ENCODE results near the gene CYP8B1. TPM values are rescaled to one million over a fixed set of nuclear protein-coding genes. Genes with fewer than 3 reads are reported as not detected.

CYP8B1 gene
- total and polyA plus RNA-seq, 2 of the 13 experiments (the other 11 are each of a cell fraction or from before 2014, with no cell fraction given), result 0.58 to 2.0 TPM

DNA sequence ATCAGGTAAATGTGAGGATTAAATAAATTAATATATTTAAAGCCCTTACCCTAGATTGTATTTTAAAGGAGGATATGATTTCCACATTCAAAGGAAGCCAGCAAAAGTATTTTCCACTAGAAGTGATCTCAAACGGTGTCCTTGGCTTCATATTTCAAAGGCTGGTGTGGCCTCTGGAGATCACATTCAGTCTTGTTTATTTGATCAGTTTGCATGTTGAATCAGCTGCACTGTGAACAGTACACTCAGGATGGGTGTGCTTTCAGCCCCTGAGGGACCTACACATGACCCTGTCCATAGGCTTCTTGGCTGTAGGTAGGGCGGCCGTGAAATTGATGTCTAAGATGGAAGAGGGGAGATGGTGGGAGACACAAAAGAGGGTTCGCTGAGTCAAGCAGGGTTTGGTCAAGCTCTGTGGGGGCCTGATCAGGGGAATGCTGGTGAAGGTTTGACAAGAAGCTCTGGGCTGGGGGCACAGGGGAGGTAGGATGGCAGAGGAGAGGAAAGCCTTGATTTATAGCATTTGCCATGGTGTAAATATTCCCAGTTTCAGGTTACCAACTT, 21.9 kb downstream of the CYP8B1 start (continued):
- TF ChIP-seq, protein P1, sequence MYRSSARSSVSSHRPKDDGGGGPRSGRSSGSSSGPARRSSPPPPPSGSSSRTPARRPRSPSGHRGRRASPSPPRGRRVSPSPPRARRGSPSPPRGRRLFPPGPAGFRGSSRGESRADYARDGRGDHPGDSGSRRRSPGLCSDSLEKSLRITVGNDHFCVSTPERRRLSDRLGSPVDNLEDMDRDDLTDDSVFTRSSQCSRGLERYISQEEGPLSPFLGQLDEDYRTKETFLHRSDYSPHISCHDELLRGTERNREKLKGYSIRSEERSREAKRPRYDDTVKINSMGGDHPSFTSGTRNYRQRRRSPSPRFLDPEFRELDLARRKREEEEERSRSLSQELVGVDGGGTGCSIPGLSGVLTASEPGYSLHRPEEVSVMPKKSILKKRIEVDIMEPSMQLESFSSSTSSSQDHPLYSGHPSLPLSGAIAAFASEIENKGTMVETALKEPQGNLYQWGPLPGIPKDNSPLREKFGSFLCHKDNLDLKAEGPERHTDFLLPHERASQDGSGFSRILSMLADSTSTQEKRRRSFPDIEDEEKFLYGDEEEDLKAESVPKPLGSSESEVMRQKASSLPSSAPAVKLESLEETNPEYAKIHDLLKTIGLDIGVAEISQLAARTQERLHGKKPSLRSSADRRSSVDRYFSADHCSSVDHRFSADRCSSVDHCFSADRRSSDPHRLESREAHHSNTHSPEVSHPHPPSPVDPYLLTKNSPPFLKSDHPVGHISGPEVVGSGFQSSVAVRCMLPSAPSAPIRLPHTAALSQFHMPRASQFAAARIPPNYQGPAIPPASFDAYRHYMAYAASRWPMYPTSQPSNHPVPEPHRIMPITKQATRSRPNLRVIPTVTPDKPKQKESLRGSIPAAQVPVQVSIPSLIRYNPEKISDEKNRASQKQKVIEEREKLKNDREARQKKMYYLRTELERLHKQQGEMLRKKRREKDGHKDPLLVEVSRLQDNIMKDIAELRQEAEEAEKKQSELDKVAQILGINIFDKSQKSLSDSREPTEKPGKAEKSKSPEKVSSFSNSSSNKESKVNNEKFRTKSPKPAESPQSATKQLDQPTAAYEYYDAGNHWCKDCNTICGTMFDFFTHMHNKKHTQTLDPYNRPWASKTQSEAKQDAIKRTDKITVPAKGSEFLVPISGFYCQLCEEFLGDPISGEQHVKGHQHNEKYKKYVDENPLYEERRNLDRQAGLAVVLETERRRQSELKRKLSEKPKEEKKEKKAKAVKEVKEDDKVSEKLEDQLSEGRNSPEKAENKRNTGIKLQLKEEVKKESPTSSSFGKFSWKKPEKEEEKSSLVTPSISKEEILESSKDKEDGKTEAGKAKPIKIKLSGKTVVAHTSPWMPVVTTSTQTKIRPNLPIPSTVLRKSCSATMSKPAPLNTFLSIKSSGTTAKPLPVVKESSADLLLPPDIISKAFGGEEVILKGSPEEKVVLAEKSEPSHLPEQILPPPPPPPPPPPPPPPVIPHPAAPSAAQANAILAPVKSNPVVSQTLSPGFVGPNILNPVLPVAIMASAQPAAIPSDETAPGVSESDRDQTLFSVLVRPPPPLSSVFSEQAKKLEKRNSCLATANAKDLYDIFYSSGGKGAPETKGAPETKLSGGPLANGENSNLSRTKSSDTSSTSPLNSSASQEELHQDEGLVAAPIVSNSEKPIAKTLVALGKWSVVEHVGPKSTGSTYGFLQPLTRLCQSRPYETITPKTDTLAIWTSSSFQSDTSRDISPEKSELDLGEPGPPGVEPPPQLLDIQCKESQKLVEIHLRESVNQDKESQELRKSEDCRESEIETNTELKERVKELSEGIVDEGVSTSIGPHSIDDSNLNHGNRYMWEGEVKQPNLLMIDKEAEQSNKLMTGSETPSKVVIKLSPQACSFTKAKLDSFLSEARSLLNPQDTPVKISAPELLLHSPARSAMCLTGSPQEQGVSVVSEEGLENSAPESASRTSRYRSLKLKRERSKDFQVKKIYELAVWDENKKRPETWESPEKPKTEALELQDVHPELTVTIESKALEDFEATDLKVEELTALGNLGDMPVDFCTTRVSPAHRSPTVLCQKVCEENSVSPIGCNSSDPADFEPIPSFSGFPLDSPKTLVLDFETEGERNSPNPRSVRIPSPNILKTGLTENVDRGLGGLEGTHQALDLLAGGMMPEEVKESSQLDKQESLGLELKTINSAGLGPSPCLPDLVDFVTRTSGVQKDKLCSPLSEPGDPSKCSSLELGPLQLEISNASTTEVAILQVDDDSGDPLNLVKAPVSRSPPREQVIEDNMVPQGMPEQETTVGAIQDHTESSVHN (CRISPR knock-in tag; IDR thresholded peaks at IDR 0.05), result no peak
- TF ChIP-seq CBFB (CRISPR knock-in tag; IDR thresholded peaks at IDR 0.05) (peak; percentile 31; the same call in 1 of the 2 replicates), HNF4G (IDR thresholded peaks at IDR 0.05; ENCODE audit: borderline replicate concordance, low read depth, low read length) (peak; percentile 80), HNF4G (CRISPR knock-in tag; IDR thresholded peaks at IDR 0.05; ENCODE audit: borderline replicate concordance, low read depth) (peak; percentile 46; the same call in 1 of the 2 replicates), ZBTB42 (CRISPR knock-in tag; IDR thresholded peaks at IDR 0.05) (0 out of 2 replicates have a peak, but pooled peaks have one; percentile 30), ASH2L (IDR thresholded peaks at IDR 0.05; ENCODE audit: insufficient read length, low read depth, low read length) (peak; percentile 64), IRX3 (CRISPR knock-in tag; IDR thresholded peaks at IDR 0.05; ENCODE audit: borderline replicate concordance, low read depth) (no peak), FOXM1 (CRISPR knock-in tag; IDR thresholded peaks at IDR 0.05) (no peak), ZNF343 (CRISPR knock-in tag; IDR thresholded peaks at IDR 0.05) (0 out of 2 replicates have a peak, but pooled peaks have one; percentile 56)
- TF ChIP-seq, protein P2, sequence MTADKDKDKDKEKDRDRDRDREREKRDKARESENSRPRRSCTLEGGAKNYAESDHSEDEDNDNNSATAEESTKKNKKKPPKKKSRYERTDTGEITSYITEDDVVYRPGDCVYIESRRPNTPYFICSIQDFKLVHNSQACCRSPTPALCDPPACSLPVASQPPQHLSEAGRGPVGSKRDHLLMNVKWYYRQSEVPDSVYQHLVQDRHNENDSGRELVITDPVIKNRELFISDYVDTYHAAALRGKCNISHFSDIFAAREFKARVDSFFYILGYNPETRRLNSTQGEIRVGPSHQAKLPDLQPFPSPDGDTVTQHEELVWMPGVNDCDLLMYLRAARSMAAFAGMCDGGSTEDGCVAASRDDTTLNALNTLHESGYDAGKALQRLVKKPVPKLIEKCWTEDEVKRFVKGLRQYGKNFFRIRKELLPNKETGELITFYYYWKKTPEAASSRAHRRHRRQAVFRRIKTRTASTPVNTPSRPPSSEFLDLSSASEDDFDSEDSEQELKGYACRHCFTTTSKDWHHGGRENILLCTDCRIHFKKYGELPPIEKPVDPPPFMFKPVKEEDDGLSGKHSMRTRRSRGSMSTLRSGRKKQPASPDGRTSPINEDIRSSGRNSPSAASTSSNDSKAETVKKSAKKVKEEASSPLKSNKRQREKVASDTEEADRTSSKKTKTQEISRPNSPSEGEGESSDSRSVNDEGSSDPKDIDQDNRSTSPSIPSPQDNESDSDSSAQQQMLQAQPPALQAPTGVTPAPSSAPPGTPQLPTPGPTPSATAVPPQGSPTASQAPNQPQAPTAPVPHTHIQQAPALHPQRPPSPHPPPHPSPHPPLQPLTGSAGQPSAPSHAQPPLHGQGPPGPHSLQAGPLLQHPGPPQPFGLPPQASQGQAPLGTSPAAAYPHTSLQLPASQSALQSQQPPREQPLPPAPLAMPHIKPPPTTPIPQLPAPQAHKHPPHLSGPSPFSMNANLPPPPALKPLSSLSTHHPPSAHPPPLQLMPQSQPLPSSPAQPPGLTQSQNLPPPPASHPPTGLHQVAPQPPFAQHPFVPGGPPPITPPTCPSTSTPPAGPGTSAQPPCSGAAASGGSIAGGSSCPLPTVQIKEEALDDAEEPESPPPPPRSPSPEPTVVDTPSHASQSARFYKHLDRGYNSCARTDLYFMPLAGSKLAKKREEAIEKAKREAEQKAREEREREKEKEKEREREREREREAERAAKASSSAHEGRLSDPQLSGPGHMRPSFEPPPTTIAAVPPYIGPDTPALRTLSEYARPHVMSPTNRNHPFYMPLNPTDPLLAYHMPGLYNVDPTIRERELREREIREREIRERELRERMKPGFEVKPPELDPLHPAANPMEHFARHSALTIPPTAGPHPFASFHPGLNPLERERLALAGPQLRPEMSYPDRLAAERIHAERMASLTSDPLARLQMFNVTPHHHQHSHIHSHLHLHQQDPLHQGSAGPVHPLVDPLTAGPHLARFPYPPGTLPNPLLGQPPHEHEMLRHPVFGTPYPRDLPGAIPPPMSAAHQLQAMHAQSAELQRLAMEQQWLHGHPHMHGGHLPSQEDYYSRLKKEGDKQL (CRISPR knock-in tag; IDR thresholded peaks at IDR 0.05; ENCODE audit: low read depth), result peak; percentile 77
- TF ChIP-seq, protein P3, sequence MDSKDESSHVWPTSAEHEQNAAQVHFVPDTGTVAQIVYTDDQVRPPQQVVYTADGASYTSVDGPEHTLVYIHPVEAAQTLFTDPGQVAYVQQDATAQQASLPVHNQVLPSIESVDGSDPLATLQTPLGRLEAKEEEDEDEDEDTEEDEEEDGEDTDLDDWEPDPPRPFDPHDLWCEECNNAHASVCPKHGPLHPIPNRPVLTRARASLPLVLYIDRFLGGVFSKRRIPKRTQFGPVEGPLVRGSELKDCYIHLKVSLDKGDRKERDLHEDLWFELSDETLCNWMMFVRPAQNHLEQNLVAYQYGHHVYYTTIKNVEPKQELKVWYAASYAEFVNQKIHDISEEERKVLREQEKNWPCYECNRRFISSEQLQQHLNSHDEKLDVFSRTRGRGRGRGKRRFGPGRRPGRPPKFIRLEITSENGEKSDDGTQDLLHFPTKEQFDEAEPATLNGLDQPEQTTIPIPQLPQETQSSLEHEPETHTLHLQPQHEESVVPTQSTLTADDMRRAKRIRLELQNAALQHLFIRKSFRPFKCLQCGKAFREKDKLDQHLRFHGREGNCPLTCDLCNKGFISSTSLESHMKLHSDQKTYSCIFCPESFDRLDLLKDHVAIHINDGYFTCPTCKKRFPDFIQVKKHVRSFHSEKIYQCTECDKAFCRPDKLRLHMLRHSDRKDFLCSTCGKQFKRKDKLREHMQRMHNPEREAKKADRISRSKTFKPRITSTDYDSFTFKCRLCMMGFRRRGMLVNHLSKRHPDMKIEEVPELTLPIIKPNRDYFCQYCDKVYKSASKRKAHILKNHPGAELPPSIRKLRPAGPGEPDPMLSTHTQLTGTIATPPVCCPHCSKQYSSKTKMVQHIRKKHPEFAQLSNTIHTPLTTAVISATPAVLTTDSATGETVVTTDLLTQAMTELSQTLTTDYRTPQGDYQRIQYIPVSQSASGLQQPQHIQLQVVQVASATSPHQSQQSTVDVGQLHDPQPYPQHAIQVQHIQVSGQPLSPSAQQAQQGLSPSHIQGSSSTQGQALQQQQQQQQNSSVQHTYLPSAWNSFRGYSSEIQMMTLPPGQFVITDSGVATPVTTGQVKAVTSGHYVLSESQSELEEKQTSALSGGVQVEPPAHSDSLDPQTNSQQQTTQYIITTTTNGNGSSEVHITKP (CRISPR knock-in tag; IDR thresholded peaks at IDR 0.05; ENCODE audit: low read depth), result peak; percentile 82; the same call in 1 of the 2 replicates

All from HepG2 (cell line).